Neural cell (in vitro differentiated cells): ENCODE data around the gene EPHA6.

Experiments
- CTCF ChIP-seq: fragments of 450-650 bp; IDR thresholded peaks from 2 replicates; pipeline ENCODE4 v1.5.1; 2014; ENCODE audit warnings: antibody characterized with exemption, mild to moderate bottlenecking, moderate library complexity; ENCODE audit not compliant: poor library complexity, severe bottlenecking
- EP300 ChIP-seq: fragments of 450-650 bp; conservative IDR thresholded peaks from 2 replicates; pipeline ENCODE4 v1.6.1; 2014; ENCODE audit warnings: antibody characterized with exemption, mild to moderate bottlenecking, moderate library complexity; ENCODE audit not compliant: poor library complexity, severe bottlenecking
- POLR2AphosphoS5 ChIP-seq: IDR thresholded peaks from 2 replicates; pipeline ENCODE4 v1.6.1; 2012
- RAD21 ChIP-seq: fragments of 450-650 bp; conservative IDR thresholded peaks from 2 replicates; pipeline ENCODE4 v1.6.1; 2014; ENCODE audit warnings: antibody characterized with exemption, mild to moderate bottlenecking, moderate library complexity
- REST ChIP-seq: IDR thresholded peaks from 2 replicates; pipeline ENCODE4 v1.6.1; 2012; ENCODE audit warnings: borderline replicate concordance
- TAF1 ChIP-seq: IDR thresholded peaks from 2 replicates; pipeline ENCODE4 v1.6.1; 2012; ENCODE audit warnings: low read depth

GRCh38 chr3:97269202-97269601 is 454.8 kb downstream of the EPHA6 start:
- TF ChIP-seq CTCF (no peak), TAF1 (no peak), REST (no peak), RAD21 (no peak), POLR2AphosphoS5 (no peak), EP300 (no peak)
